K562 (cell line): ENCODE data around the gene RALY. TPM values are rescaled to one million over a fixed set of nuclear protein-coding genes. Genes with fewer than 3 reads are reported as not detected.

Experiments used
- BRCA1 ChIP-seq, 2 experiments: fragments of 450-650 bp in 1 of 2; sonication (generic) in 1 of 2; formaldehyde crosslinking in 1 of 2; IDR thresholded peaks; 2 replicates each; pipeline versions ENCODE4 v1.5.0 to v1.6.1; 2017 to 2020; ENCODE audit warnings: mild to moderate bottlenecking in 1 of 2, missing genetic modification reagents in 1 of 2
- DDX20 ChIP-seq: fragments of 450-650 bp; IDR thresholded peaks from 2 replicates; pipeline ENCODE4 v1.6.1; 2016; ENCODE audit warnings: missing genetic modification characterization, low read depth, mild to moderate bottlenecking, missing compliant biosample characterization, moderate library complexity
- HMGXB4 ChIP-seq: sonication (generic); formaldehyde crosslinking; IDR thresholded peaks from 2 replicates; pipeline ENCODE4 v1.8.1; 2023; ENCODE audit warnings: mild to moderate bottlenecking, missing genetic modification reagents
- HOMEZ ChIP-seq: fragments of 250-450 bp; sonication (Bioruptor Pico); IDR thresholded peaks from 2 replicates; pipeline ENCODE4 v1.4.0; 2020; ENCODE audit warnings: mild to moderate bottlenecking, moderate library complexity
- LCOR ChIP-seq: sonication (generic); formaldehyde crosslinking; IDR thresholded peaks from 2 replicates; pipeline ENCODE4 v1.8.0; 2022; ENCODE audit warnings: mild to moderate bottlenecking, missing genetic modification reagents
- MBD1 ChIP-seq: fragments of 250-450 bp; sonication (Bioruptor Pico); IDR thresholded peaks from 2 replicates; pipeline ENCODE4 v1.8.0; 2022; ENCODE audit warnings: inconsistent platforms
- MTA3 ChIP-seq: fragments of 450-650 bp; formaldehyde crosslinking; IDR thresholded peaks from 2 replicates; pipeline ENCODE4 v1.6.1; 2017; ENCODE audit warnings: mild to moderate bottlenecking, borderline replicate concordance
- MYBL2 ChIP-seq, 2 experiments: fragments of 450-650 bp in 1 of 2; sonication (generic) in 1 of 2; formaldehyde crosslinking in 1 of 2; IDR thresholded peaks; 2 replicates each; pipeline versions ENCODE4 v1.6.1 to v1.8.1; 2017 to 2022; ENCODE audit warnings: borderline replicate concordance in 1 of 2, inconsistent platforms in 1 of 2, low read depth in 1 of 2, mild to moderate bottlenecking in 1 of 2, missing genetic modification reagents in 1 of 2, moderate library complexity in 1 of 2
- NELFE ChIP-seq: IDR thresholded peaks from 2 replicates; pipeline ENCODE4 v1.6.1; 2011; ENCODE audit warnings: mild to moderate bottlenecking; ENCODE audit not compliant: insufficient read depth, insufficient read length
- TAL1 ChIP-seq: fragments of 450-650 bp; IDR thresholded peaks from 2 replicates; pipeline ENCODE4 v1.6.1; 2016; ENCODE audit warnings: mild to moderate bottlenecking
- ZHX1 ChIP-seq: fragments of 150-350 bp; conservative IDR thresholded peaks from 2 replicates; pipeline ENCODE4 v1.6.1; 2014; ENCODE audit warnings: low read length
- ZNF347 ChIP-seq: fragments of 450-650 bp; formaldehyde crosslinking; IDR thresholded peaks from 2 replicates; pipeline ENCODE4 v1.4.0; 2020; ENCODE audit warnings: low read depth, mild to moderate bottlenecking, moderate library complexity
- ZNF384 ChIP-seq: IDR thresholded peaks from 2 replicates; pipeline ENCODE4 v1.6.1; 2012; ENCODE audit warnings: low read depth, low read length, improper control_type of control experiment
- ZNF639 ChIP-seq, 2 experiments: fragments of 200-800 bp in 1 of 2; sonication (Bioruptor generic) in 1 of 2; sonication (generic) in 1 of 2; formaldehyde crosslinking in 1 of 2; IDR thresholded peaks in 1 of 2; conservative IDR thresholded peaks in 1 of 2; 2 replicates each; pipeline versions ENCODE4 v1.5.0 to v1.6.1; 2016 to 2020; ENCODE audit warnings: missing compliant biosample characterization in 1 of 2, missing genetic modification characterization in 1 of 2, missing genetic modification reagents in 1 of 2
- ZNF778 ChIP-seq: fragments of 450-650 bp; formaldehyde crosslinking; IDR thresholded peaks from 2 replicates; pipeline ENCODE4 v1.4.0; 2020; ENCODE audit warnings: mild to moderate bottlenecking, moderate library complexity
- ZNF79 ChIP-seq: fragments of 250-450 bp; sonication (Bioruptor Pico); IDR thresholded peaks from 2 replicates; pipeline ENCODE4 v1.4.0; 2020; ENCODE audit warnings: low read depth, mild to moderate bottlenecking, moderate library complexity
- polyA plus RNA-seq, 8 experiments: library from polyadenylated mRNA; depleted of rRNA in 4 of 8; stranded (reverse) in 5 of 8; unstranded in 3 of 8; fragments of >200 nt; fragmentation: Nextera tagmentation in 2 of 8; fragmentation: Illumina TruSeq in 1 of 8; extraction: Ambion mirVana in 2 of 8; extraction: Trizol in 1 of 8; gene quantifications; 2 replicates each; pipeline versions ENCODE4 v1.2.1 to v1.2.3, GENCODE V29; 2011 to 2014; ENCODE audit warnings: inconsistent platforms in 1 of 8, missing spikeins in 1 of 8
- total RNA-seq, 7 experiments: library from RNA; depleted of rRNA in 6 of 7; stranded (reverse); fragments of >200 nt in 6 of 7; fragmentation: Illumina TruSeq in 2 of 7; extraction: Trizol in 2 of 7; gene quantifications; 2 replicates each; pipeline versions ENCODE4 v1.2.1 to v1.2.3, GENCODE V29; 2011 to 2021; ENCODE audit warnings: low replicate concordance in 1 of 7

Gene RALY
- total and polyA plus RNA-seq, 9 of the 15 experiments (the other 6 are each of a cell fraction or from before 2014, with no cell fraction given), result 0.80 to 207 (median 128) TPM

- TF ChIP-seq MBD1 (CRISPR knock-in tag), result no peak
- no peak for TF ChIP-seq ZHX1
- TF ChIP-seq BRCA1 (IDR thresholded peaks at IDR 0.05), result no peak
- TF ChIP-seq BRCA1 (CRISPR knock-in tag; IDR thresholded peaks at IDR 0.05), result no peak
- no peak for TF ChIP-seq ZNF778 (CRISPR knock-in tag)
- TF ChIP-seq ZNF79 (CRISPR knock-in tag), result no peak
- peak; percentile 98 for TF ChIP-seq MTA3
- TF ChIP-seq DDX20 (tag), result no peak
- peak; percentile 39; the same call in 1 of the 2 replicates for TF ChIP-seq LCOR (CRISPR knock-in tag)
- TF ChIP-seq HMGXB4 (CRISPR knock-in tag), result no peak; the same call in 1 of the 2 replicates
- TF ChIP-seq MYBL2 (IDR thresholded peaks at IDR 0.05; ENCODE audit: low read depth), result no peak
- TF ChIP-seq MYBL2 (CRISPR knock-in tag; IDR thresholded peaks at IDR 0.05; ENCODE audit: borderline replicate concordance), result no peak
- TF ChIP-seq ZNF384, result no peak
- no peak for TF ChIP-seq ZNF347 (CRISPR knock-in tag)
- no peak for TF ChIP-seq ZNF639 (CRISPR knock-in tag; conservative IDR thresholded peaks at IDR 0.05 in 1 of 2, IDR thresholded peaks at IDR 0.05 in 1 of 2)
- TF ChIP-seq HOMEZ (CRISPR knock-in tag), result no peak
- no peak for TF ChIP-seq NELFE
- no peak for TF ChIP-seq TAL1
These were observed 118.2 kb downstream of the RALY start, which contains the start of gene EIF2S2 (continued) for GRCh38 chr20:34111702-34112599.
